ENCODE measurements around the gene NMRK1. TPM values are rescaled to one million over a fixed set of nuclear protein-coding genes. Genes with fewer than 3 reads are reported as not detected.
A peak's percentile ranks its signal among the peaks of the same experiment; 100 is the strongest.

The NMRK1 gene
- total and polyA plus RNA-seq, 2 of the 13 experiments (the other 11 are each of a cell fraction or from before 2014, with no cell fraction given) = 9.1 to 12.9 TPM

DNA sequence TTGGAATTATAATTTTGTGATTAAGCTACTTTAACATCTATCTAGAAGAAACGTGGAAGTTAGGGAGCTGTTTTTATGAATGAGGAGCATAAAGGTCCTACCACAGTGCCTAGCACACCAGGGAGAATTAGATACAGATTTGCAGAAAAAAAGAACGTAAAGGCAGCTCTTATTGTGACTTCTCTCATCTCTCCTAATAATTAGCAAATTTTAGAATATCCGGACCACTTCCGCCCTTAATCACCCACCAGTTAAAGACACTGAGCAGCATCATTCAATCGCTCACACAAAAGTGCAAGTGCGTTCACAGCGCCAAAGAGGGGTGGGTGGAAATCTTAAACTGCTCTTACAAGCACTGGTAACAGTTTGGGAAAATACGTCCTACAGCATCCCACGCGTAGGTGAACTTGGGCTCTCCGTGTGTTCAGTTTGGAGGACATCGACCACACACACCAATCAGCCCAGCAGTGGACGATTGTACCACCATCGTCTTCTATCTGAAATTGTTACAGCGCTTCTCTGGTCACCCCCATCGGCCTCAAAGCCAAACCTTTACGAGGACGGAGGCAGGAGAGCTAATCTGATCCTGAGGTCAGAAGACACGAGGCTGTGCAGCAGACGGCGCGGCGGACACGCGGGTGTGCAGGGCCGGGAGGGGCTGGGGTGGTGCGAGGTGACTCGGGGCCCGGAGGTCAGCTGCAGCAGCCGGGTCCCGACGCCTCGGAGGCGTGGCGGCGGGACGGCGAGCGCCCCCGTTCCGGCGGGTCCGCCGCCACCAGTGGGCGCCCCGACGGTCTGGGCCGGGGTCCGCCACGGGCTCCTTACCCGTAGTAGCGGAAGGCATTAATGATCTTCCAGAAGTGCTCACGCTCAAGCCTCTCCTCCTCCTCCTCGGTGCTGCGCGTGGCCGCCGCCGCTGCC, 60.5 kb downstream of the NMRK1 start (continued):
- TF ChIP-seq HNF4A (CRISPR knock-in tag; IDR thresholded peaks at IDR 0.05) = no peak; the same call in 1 of the 2 replicates
- no peak for TF ChIP-seq KLF11 (CRISPR knock-in tag; IDR thresholded peaks at IDR 0.05)
- no peak for TF ChIP-seq ZNF225 (CRISPR knock-in tag; IDR thresholded peaks at IDR 0.05)
- no peak for TF ChIP-seq ZNF597 (CRISPR knock-in tag; IDR thresholded peaks at IDR 0.05)
- TF ChIP-seq, protein P1, sequence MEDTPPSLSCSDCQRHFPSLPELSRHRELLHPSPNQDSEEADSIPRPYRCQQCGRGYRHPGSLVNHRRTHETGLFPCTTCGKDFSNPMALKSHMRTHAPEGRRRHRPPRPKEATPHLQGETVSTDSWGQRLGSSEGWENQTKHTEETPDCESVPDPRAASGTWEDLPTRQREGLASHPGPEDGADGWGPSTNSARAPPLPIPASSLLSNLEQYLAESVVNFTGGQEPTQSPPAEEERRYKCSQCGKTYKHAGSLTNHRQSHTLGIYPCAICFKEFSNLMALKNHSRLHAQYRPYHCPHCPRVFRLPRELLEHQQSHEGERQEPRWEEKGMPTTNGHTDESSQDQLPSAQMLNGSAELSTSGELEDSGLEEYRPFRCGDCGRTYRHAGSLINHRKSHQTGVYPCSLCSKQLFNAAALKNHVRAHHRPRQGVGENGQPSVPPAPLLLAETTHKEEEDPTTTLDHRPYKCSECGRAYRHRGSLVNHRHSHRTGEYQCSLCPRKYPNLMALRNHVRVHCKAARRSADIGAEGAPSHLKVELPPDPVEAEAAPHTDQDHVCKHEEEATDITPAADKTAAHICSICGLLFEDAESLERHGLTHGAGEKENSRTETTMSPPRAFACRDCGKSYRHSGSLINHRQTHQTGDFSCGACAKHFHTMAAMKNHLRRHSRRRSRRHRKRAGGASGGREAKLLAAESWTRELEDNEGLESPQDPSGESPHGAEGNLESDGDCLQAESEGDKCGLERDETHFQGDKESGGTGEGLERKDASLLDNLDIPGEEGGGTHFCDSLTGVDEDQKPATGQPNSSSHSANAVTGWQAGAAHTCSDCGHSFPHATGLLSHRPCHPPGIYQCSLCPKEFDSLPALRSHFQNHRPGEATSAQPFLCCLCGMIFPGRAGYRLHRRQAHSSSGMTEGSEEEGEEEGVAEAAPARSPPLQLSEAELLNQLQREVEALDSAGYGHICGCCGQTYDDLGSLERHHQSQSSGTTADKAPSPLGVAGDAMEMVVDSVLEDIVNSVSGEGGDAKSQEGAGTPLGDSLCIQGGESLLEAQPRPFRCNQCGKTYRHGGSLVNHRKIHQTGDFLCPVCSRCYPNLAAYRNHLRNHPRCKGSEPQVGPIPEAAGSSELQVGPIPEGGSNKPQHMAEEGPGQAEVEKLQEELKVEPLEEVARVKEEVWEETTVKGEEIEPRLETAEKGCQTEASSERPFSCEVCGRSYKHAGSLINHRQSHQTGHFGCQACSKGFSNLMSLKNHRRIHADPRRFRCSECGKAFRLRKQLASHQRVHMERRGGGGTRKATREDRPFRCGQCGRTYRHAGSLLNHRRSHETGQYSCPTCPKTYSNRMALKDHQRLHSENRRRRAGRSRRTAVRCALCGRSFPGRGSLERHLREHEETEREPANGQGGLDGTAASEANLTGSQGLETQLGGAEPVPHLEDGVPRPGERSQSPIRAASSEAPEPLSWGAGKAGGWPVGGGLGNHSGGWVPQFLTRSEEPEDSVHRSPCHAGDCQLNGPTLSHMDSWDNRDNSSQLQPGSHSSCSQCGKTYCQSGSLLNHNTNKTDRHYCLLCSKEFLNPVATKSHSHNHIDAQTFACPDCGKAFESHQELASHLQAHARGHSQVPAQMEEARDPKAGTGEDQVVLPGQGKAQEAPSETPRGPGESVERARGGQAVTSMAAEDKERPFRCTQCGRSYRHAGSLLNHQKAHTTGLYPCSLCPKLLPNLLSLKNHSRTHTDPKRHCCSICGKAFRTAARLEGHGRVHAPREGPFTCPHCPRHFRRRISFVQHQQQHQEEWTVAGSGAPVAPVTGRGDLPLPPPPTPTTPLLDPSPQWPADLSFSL (CRISPR knock-in tag; IDR thresholded peaks at IDR 0.05) = no peak
- no peak for TF ChIP-seq PRMT3 (CRISPR knock-in tag; IDR thresholded peaks at IDR 0.05; ENCODE audit: borderline replicate concordance, low read depth)
- TF ChIP-seq, protein P2, sequence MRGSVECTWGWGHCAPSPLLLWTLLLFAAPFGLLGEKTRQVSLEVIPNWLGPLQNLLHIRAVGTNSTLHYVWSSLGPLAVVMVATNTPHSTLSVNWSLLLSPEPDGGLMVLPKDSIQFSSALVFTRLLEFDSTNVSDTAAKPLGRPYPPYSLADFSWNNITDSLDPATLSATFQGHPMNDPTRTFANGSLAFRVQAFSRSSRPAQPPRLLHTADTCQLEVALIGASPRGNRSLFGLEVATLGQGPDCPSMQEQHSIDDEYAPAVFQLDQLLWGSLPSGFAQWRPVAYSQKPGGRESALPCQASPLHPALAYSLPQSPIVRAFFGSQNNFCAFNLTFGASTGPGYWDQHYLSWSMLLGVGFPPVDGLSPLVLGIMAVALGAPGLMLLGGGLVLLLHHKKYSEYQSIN (CRISPR knock-in tag; IDR thresholded peaks at IDR 0.05; ENCODE audit: borderline replicate concordance) = no peak
- TF ChIP-seq ZNF556 (CRISPR knock-in tag; IDR thresholded peaks at IDR 0.05; ENCODE audit: borderline replicate concordance) = no peak
- 0 out of 2 replicates have a peak, but pooled peaks have one; percentile 79 for TF ChIP-seq ZNF572 (CRISPR knock-in tag; IDR thresholded peaks at IDR 0.05)
- no peak for TF ChIP-seq HNRNPUL1 (IDR thresholded peaks at IDR 0.05; ENCODE audit: low read depth, low read length)
- TF ChIP-seq ZBTB39 (CRISPR knock-in tag; IDR thresholded peaks at IDR 0.05) = no peak
- no peak for TF ChIP-seq TBL1XR1 (IDR thresholded peaks at IDR 0.05; ENCODE audit: borderline replicate concordance, low read length, partially characterized antibody)
- TF ChIP-seq, protein P3, sequence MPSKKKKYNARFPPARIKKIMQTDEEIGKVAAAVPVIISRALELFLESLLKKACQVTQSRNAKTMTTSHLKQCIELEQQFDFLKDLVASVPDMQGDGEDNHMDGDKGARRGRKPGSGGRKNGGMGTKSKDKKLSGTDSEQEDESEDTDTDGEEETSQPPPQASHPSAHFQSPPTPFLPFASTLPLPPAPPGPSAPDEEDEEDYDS (CRISPR knock-in tag; IDR thresholded peaks at IDR 0.05) = no peak
- TF ChIP-seq GABPA (IDR thresholded peaks at IDR 0.05; ENCODE audit: low read depth, low read length) = no peak
- no peak for TF ChIP-seq GABPA (CRISPR knock-in tag; IDR thresholded peaks at IDR 0.05; ENCODE audit: low read depth)
- TF ChIP-seq MEIS2 (CRISPR knock-in tag; IDR thresholded peaks at IDR 0.05) = no peak; the same call in 1 of the 2 replicates
- TF ChIP-seq JUN (CRISPR knock-in tag; IDR thresholded peaks at IDR 0.05) = no peak

Data from HepG2 (cell line).